Keratinocyte (primary cell): ENCODE results near the gene KCNMA1. TPM values are rescaled to one million over a fixed set of nuclear protein-coding genes. Genes with fewer than 3 reads are reported as not detected.

Experiments
- DNase-seq: peaks from one replicate; pipeline ENCODE4 v3.0.0-alpha.2; 2011; ENCODE audit warnings: low read depth, missing footprints, low spot score
- FAIRE-seq: peaks from 2 replicates; lab custom pipeline; 2011; peaks lifted over from hg19 to GRCh38; lab: Jason Lieb, UNC
- H2AFZ ChIP-seq: 2 replicates; pipeline ENCODE4 v1.6.0; 2012; ENCODE audit warnings: low read length, control low read depth, inconsistent platforms; ENCODE audit not compliant: control insufficient read depth
- H3K27ac ChIP-seq: 2 replicates; pipeline ENCODE4 v1.5.1; 2011; ENCODE audit warnings: low read length; ENCODE audit not compliant: control insufficient read depth, insufficient read depth
- H3K27me3 ChIP-seq: 3 replicates; pipeline ENCODE4 v1.6.0; 2011; ENCODE audit warnings: low read length; ENCODE audit not compliant: control insufficient read depth, insufficient read depth; ENCODE audit errors: extremely low read depth
- H3K36me3 ChIP-seq, 2 experiments: 2 replicates in 1 of 2; 3 replicates in 1 of 2; pipeline ENCODE4 v1.5.1; 2011; ENCODE audit warnings: low read length in 2 of 2, mild to moderate bottlenecking in 1 of 2; ENCODE audit not compliant: control insufficient read depth in 2 of 2, insufficient read depth in 2 of 2; ENCODE audit errors: extremely low read depth in 1 of 2
- H3K4me1 ChIP-seq: 3 replicates; pipeline ENCODE4 v1.5.1; 2011; ENCODE audit warnings: low read length; ENCODE audit not compliant: control insufficient read depth, insufficient read depth; ENCODE audit errors: extremely low read depth
- H3K4me2 ChIP-seq: 3 replicates; pipeline ENCODE4 v1.6.0; 2011; ENCODE audit warnings: low read depth, low read length; ENCODE audit not compliant: control insufficient read depth, insufficient read depth; ENCODE audit errors: extremely low read depth
- H3K4me3 ChIP-seq, 3 experiments: fragments of 200-600 bp in 1 of 3; sonication (generic) in 1 of 3; 2 replicates in 2 of 3; 3 replicates in 1 of 3; pipeline ENCODE4 v1.5.1; 2011 to 2016; ENCODE audit warnings: low read length in 3 of 3, mild to moderate bottlenecking in 3 of 3, control low read depth in 2 of 3, inconsistent platforms in 1 of 3, low read depth in 1 of 3, mixed read lengths in 1 of 3, mixed run types in 1 of 3, moderate library complexity in 1 of 3; ENCODE audit not compliant: control insufficient read depth in 2 of 3, insufficient read depth in 2 of 3; ENCODE audit errors: extremely low read depth in 1 of 3
- H3K79me2 ChIP-seq: 2 replicates; pipeline ENCODE4 v1.6.0; 2012; ENCODE audit warnings: low read length; ENCODE audit not compliant: control insufficient read depth, insufficient read depth
- H3K9ac ChIP-seq: 3 replicates; pipeline ENCODE4 v1.6.0; 2011; ENCODE audit warnings: low read length; ENCODE audit not compliant: control insufficient read depth, insufficient read depth; ENCODE audit errors: extremely low read depth
- H3K9me1 ChIP-seq: 3 replicates; pipeline ENCODE4 v1.6.0; 2011; ENCODE audit warnings: low read length; ENCODE audit not compliant: control insufficient read depth, insufficient read depth; ENCODE audit errors: extremely low read depth
- H3K9me3 ChIP-seq: 2 replicates; pipeline ENCODE4 v1.5.1; 2012; ENCODE audit warnings: low read depth, low read length; ENCODE audit not compliant: control insufficient read depth
- H4K20me1 ChIP-seq: 3 replicates; pipeline ENCODE4 v1.6.0; 2011; ENCODE audit warnings: low read length; ENCODE audit not compliant: control insufficient read depth, insufficient read depth; ENCODE audit errors: extremely low read depth
- CTCF ChIP-seq, 3 experiments: IDR thresholded peaks in 1 of 3; conservative IDR thresholded peaks in 1 of 3; optimal IDR thresholded peaks in 1 of 3; 2 replicates in 2 of 3; 3 replicates in 1 of 3; pipeline versions ENCODE3 to v1.5.1; 2011; ENCODE audit warnings: low read length in 3 of 3, mild to moderate bottlenecking in 3 of 3, moderate library complexity in 2 of 3, control low read depth in 1 of 3, inconsistent platforms in 1 of 3; ENCODE audit not compliant: insufficient read depth in 2 of 3; ENCODE audit errors: extremely low read depth in 1 of 3
- EZH2 ChIP-seq: IDR thresholded peaks from one replicate; pipeline ENCODE4 v1.6.1; 2012; ENCODE audit warnings: inconsistent platforms, mild to moderate bottlenecking, low read length, moderate library complexity
- dilution Hi-C: fragments of 300-500 bp; cut with MboI; formaldehyde crosslinking; loops from one replicate; pipeline ENCODE4 v1.7.0; 2020; ENCODE audit warnings: low sequenced_read_pairs; ENCODE audit not compliant: extremely low pct_ligation_motif_present
- polyA plus RNA-seq, 5 experiments: library from polyadenylated mRNA; depleted of rRNA in 3 of 5; stranded (reverse) in 3 of 5; stranded (forward) in 1 of 5; unstranded in 1 of 5; fragments of >200 nt; gene quantifications; 1 replicate in 1 of 5; 2 replicates in 3 of 5; 3 replicates in 1 of 5; pipeline versions ENCODE4 v1.2.1 to v1.2.3, GENCODE V29; 2011 to 2012; ENCODE audit warnings: missing spikeins in 2 of 5, low read depth in 1 of 5, low replicate concordance in 1 of 5

The KCNMA1 gene
- polyA plus RNA-seq, 1 donor (not counting 4 experiments of a cell fraction or from before 2014, with no cell fraction given): 6.3 TPM

DNA sequence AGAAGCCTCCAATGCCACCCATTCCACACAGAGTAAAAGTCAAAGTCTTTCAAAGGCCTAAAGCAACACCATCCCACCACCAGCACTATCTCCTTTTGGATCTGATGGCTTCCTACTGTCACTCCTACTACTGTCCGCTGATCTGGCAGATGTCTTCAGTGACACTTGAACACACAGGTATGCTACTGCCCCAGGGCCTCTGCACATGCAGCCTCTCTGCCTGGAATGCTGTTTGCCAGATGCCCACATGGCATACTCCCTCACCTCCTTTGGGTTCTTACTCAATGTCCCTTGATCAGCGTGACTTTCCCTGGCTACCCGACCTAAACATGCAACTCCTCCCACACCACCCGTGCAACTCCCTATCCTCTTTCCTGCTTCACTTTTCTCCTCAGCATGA is 512.4 kb downstream of the KCNMA1 start:
- no peak for FAIRE-seq
- H3K4me3 ChIP-seq: no peak overlapping the region
- no peak overlapping the region for H2AFZ ChIP-seq
- H3K79me2 ChIP-seq: no peaks in the 10 kb centered on the region
- H3K36me3 ChIP-seq: no peaks in the 10 kb centered on the region
- no peak overlapping the region for H3K27ac ChIP-seq
- no peak overlapping the region for H3K4me2 ChIP-seq
- TF ChIP-seq EZH2 (no peak), CTCF (optimal IDR thresholded peaks at IDR 0.05 in 1 of 3, IDR thresholded peaks at IDR 0.05 in 1 of 3, conservative IDR thresholded peaks at IDR 0.05 in 1 of 3; ENCODE audit: extremely low read depth in 1 of 3, insufficient read depth in 2 of 3, low read length in 3 of 3) (no peak)
- H4K20me1 ChIP-seq: no peaks in the 10 kb centered on the region
- no peak overlapping the region for H3K9ac ChIP-seq
- DNase-seq: no peak
- H3K4me1 ChIP-seq: no peaks in the 10 kb centered on the region
- dilution Hi-C loops: no loop called here
- H3K9me1 ChIP-seq: no peaks in the 10 kb centered on the region
- no peaks in the 10 kb centered on the region for H3K9me3 ChIP-seq
- H3K27me3 ChIP-seq: no peaks in the 10 kb centered on the region

GRCh38 chr10:77123330-77123729 is 514.3 kb downstream of the KCNMA1 start:
- Histone ChIP-seq H3K79me2 (no peaks in the 10 kb centered on the region), H2AFZ (no peak overlapping the region), H3K4me1 (no peaks in the 10 kb centered on the region), H3K36me3 (no peaks in the 10 kb centered on the region), H3K9ac (no peak overlapping the region), H3K27ac (no peak overlapping the region), H3K4me2 (no peak overlapping the region), H4K20me1 (no peaks in the 10 kb centered on the region), H3K4me3 (no peak overlapping the region), H3K9me3 (no peaks in the 10 kb centered on the region), H3K27me3 (no peaks in the 10 kb centered on the region), H3K9me1 (no peaks in the 10 kb centered on the region)
- DNase-seq (no peak), FAIRE-seq (no peak)
- dilution Hi-C loops: no loop called here
- TF ChIP-seq CTCF (optimal IDR thresholded peaks at IDR 0.05 in 1 of 3, IDR thresholded peaks at IDR 0.05 in 1 of 3, conservative IDR thresholded peaks at IDR 0.05 in 1 of 3; ENCODE audit: extremely low read depth in 1 of 3, insufficient read depth in 2 of 3, low read length in 3 of 3): no peak
- TF ChIP-seq EZH2: no peak
